HEK293 (cell line): ENCODE data around the gene ZGLP1.

Source experiments
- CTCF ChIP-seq: fragments of 450-650 bp; formaldehyde crosslinking; IDR thresholded peaks from 2 replicates; pipeline ENCODE4 v1.5.1; 2016; ENCODE audit warnings: missing biosample characterization, missing genetic modification characterization
- KLF1 ChIP-seq: fragments of 450-650 bp; formaldehyde crosslinking; IDR thresholded peaks from 2 replicates; pipeline ENCODE4 v1.5.1; 2016; ENCODE audit warnings: missing biosample characterization, missing genetic modification characterization
- KLF8 ChIP-seq: fragments of 450-650 bp; formaldehyde crosslinking; IDR thresholded peaks from 2 replicates; pipeline ENCODE4 v1.5.1; 2016; ENCODE audit warnings: missing biosample characterization, missing genetic modification characterization
- PRDM10 ChIP-seq: fragments of 450-650 bp; formaldehyde crosslinking; IDR thresholded peaks from 2 replicates; pipeline ENCODE4 v1.5.1; 2016; ENCODE audit warnings: missing biosample characterization, missing genetic modification characterization
- SCRT2 ChIP-seq: fragments of 450-650 bp; formaldehyde crosslinking; IDR thresholded peaks from 2 replicates; pipeline ENCODE4 v1.5.1; 2016; ENCODE audit warnings: missing biosample characterization, missing genetic modification characterization
- SP2 ChIP-seq: fragments of 450-650 bp; formaldehyde crosslinking; IDR thresholded peaks from 2 replicates; pipeline ENCODE4 v1.5.1; 2016; ENCODE audit warnings: missing biosample characterization, missing genetic modification characterization
- SP7 ChIP-seq: fragments of 450-650 bp; formaldehyde crosslinking; IDR thresholded peaks from 2 replicates; pipeline ENCODE4 v1.5.1; 2016; ENCODE audit warnings: missing biosample characterization, missing genetic modification characterization
- TRIM28 ChIP-seq: IDR thresholded peaks from 2 replicates; pipeline ENCODE4 v1.6.1; 2011; ENCODE audit warnings: low read length, control low read depth, borderline replicate concordance
- TSHZ1 ChIP-seq: fragments of 450-650 bp; formaldehyde crosslinking; IDR thresholded peaks from 2 replicates; pipeline ENCODE4 v1.5.1; 2016; ENCODE audit warnings: missing biosample characterization, missing genetic modification characterization, borderline replicate concordance
- YY1 ChIP-seq: fragments of 450-650 bp; formaldehyde crosslinking; IDR thresholded peaks from 2 replicates; pipeline ENCODE4 v1.5.1; 2018; ENCODE audit warnings: missing biosample characterization, missing genetic modification characterization
- ZBTB11 ChIP-seq: fragments of 450-650 bp; formaldehyde crosslinking; conservative IDR thresholded peaks from 2 replicates; pipeline ENCODE4 v1.5.1; 2016; ENCODE audit warnings: low read depth, missing biosample characterization, missing genetic modification characterization
- ZNF112 ChIP-seq: fragments of 450-650 bp; formaldehyde crosslinking; IDR thresholded peaks from 2 replicates; pipeline ENCODE4 v1.5.0; 2017; ENCODE audit warnings: missing biosample characterization, missing genetic modification characterization
- ZNF24 ChIP-seq: fragments of 450-650 bp; formaldehyde crosslinking; IDR thresholded peaks from 2 replicates; pipeline ENCODE4 v1.5.1; 2016; ENCODE audit warnings: missing biosample characterization, missing genetic modification characterization
- ZNF302 ChIP-seq: fragments of 450-650 bp; formaldehyde crosslinking; IDR thresholded peaks from 2 replicates; pipeline ENCODE4 v1.5.1; 2016; ENCODE audit warnings: missing biosample characterization, missing genetic modification characterization, low read depth
- ZNF324 ChIP-seq: fragments of 450-650 bp; formaldehyde crosslinking; IDR thresholded peaks from 2 replicates; pipeline ENCODE4 v1.5.1; 2016; ENCODE audit warnings: missing biosample characterization, missing genetic modification characterization
- ZNF404 ChIP-seq: fragments of 450-650 bp; formaldehyde crosslinking; IDR thresholded peaks from 2 replicates; pipeline ENCODE4 v1.5.1; 2017; ENCODE audit warnings: missing biosample characterization, missing genetic modification characterization
- ZNF580 ChIP-seq: fragments of 450-650 bp; formaldehyde crosslinking; IDR thresholded peaks from 2 replicates; pipeline ENCODE4 v1.5.1; 2016; ENCODE audit warnings: missing biosample characterization, missing genetic modification characterization
- ZNF692 ChIP-seq: fragments of 450-650 bp; formaldehyde crosslinking; IDR thresholded peaks from 2 replicates; pipeline ENCODE4 v1.5.1; 2016; ENCODE audit warnings: missing biosample characterization, missing genetic modification characterization
- ZNF704 ChIP-seq: fragments of 450-650 bp; formaldehyde crosslinking; IDR thresholded peaks from 2 replicates; pipeline ENCODE4 v1.5.1; 2016; ENCODE audit warnings: missing biosample characterization, missing genetic modification characterization
- ZNF747 ChIP-seq: fragments of 450-650 bp; formaldehyde crosslinking; IDR thresholded peaks from 2 replicates; pipeline ENCODE4 v1.5.1; 2016; ENCODE audit warnings: missing biosample characterization, missing genetic modification characterization
- ZNF792 ChIP-seq: fragments of 450-650 bp; formaldehyde crosslinking; IDR thresholded peaks from 2 replicates; pipeline ENCODE4 v1.5.1; 2016; ENCODE audit warnings: missing biosample characterization, missing genetic modification characterization
- ZSCAN16 ChIP-seq: fragments of 450-650 bp; formaldehyde crosslinking; IDR thresholded peaks from 2 replicates; pipeline ENCODE4 v1.5.1; 2016; ENCODE audit warnings: missing biosample characterization, missing genetic modification characterization

The ZGLP1 gene

GRCh38 chr19:10269333-10270179, 40.1 kb downstream of the ZGLP1 start (continued):
- TF ChIP-seq PRDM10 (tag by site-specific recombination): 0 out of 2 replicates have a peak, but pooled peaks have one; percentile 29
- 0 out of 2 replicates have a peak, but pooled peaks have one; percentile 44 for TF ChIP-seq SP7 (tag by site-specific recombination)
- 0 out of 2 replicates have a peak, but pooled peaks have one; percentile 48 for TF ChIP-seq ZNF24
- TF ChIP-seq CTCF: peak; percentile 93
- TF ChIP-seq ZNF692 (tag by site-specific recombination): 0 out of 2 replicates have a peak, but pooled peaks have one; percentile 36
- TF ChIP-seq ZNF112 (tag by site-specific recombination): no peak
- peak; percentile 96 for TF ChIP-seq ZNF792
- 0 out of 2 replicates have a peak, but pooled peaks have one; percentile 71 for TF ChIP-seq ZNF580 (tag by site-specific recombination)
- no peak for TF ChIP-seq TSHZ1
- TF ChIP-seq ZNF324: no peak
- no peak for TF ChIP-seq ZNF302 (tag by site-specific recombination)
- peak; percentile 89 for TF ChIP-seq SCRT2 (tag by site-specific recombination)
- peak; percentile 13; the same call in 1 of the 2 replicates for TF ChIP-seq SP2 (tag by site-specific recombination)
- peak; percentile 52; the same call in 1 of the 2 replicates for TF ChIP-seq ZSCAN16
- no peak for TF ChIP-seq ZNF704 (tag by site-specific recombination)
- TF ChIP-seq TRIM28: no peak
- TF ChIP-seq YY1 (tag by site-specific recombination): peak; percentile 27; the same call in 1 of the 2 replicates
- TF ChIP-seq ZBTB11: 0 out of 2 replicates have a peak, but pooled peaks have one; percentile 39
- peak; percentile 45; the same call in 1 of the 2 replicates for TF ChIP-seq KLF8 (tag by site-specific recombination)
- peak; percentile 55; the same call in 1 of the 2 replicates for TF ChIP-seq KLF1 (tag by site-specific recombination)
- no peak for TF ChIP-seq ZNF747 (tag by site-specific recombination)
- TF ChIP-seq ZNF404: no peak
